ENCODE measurements around the gene MMS19.

Gene MMS19

GRCh38 chr10:97525086-97525485, 26.9 kb upstream of the MMS19 start:
- peak; percentile 19 to 31 for DNase-seq

GRCh38 chr10:97522937-97523336, 24.7 kb upstream of the MMS19 start:
- no peak for DNase-seq

GRCh38 chr10:97522071-97522470, 23.8 kb upstream of the MMS19 start:
- no peak for DNase-seq

- no peak for DNase-seq
These were observed 22.9 kb upstream of the MMS19 start for GRCh38 chr10:97520978-97521761.

GRCh38 chr10:97520520-97520919, 22.3 kb upstream of the MMS19 start:
- DNase-seq, result no peak

- DNase-seq, result no peak
These were observed 21.1 kb upstream of the MMS19 start for GRCh38 chr10:97519342-97519741.

- DNase-seq, result no peak
These were observed 20.2 kb upstream of the MMS19 start for GRCh38 chr10:97518301-97519043.

- no peak for DNase-seq
These were observed 19.6 kb upstream of the MMS19 start for GRCh38 chr10:97517778-97518300.

GRCh38 chr10:97517096-97517750, 19.0 kb upstream of the MMS19 start:
- no peak for DNase-seq

- no peak for DNase-seq
These were observed 17.2 kb upstream of the MMS19 start for GRCh38 chr10:97515271-97515978.

GRCh38 chr10:97514344-97514743, 16.1 kb upstream of the MMS19 start:
- DNase-seq, result no peak

GRCh38 chr10:97512993-97513392, 14.8 kb upstream of the MMS19 start:
- DNase-seq, result no peak

- no peak for DNase-seq
These were observed 13.7 kb upstream of the MMS19 start for GRCh38 chr10:97511711-97512440.

GRCh38 chr10:97510686-97511085, 12.5 kb upstream of the MMS19 start:
- DNase-seq, result no peak

GRCh38 chr10:97509120-97509680, 11.0 kb upstream of the MMS19 start:
- peak; percentile 93 to 97 for DNase-seq

GRCh38 chr10:97508342-97508741, 10.1 kb upstream of the MMS19 start:
- no peak for DNase-seq

GRCh38 chr10:97506199-97506991, 8.2 kb upstream of the MMS19 start:
- peak; percentile 57 for DNase-seq

GRCh38 chr10:97505152-97505551, 6.9 kb upstream of the MMS19 start:
- peak; percentile 41 to 47 for DNase-seq

GRCh38 chr10:97503406-97503805, 5.2 kb upstream of the MMS19 start:
- DNase-seq, result peak; percentile 65 to 80

- no peak for DNase-seq
These were observed 4.7 kb upstream of the MMS19 start for GRCh38 chr10:97502916-97503315.

- DNase-seq, result no peak
These were observed 2.0 kb upstream of the MMS19 start for GRCh38 chr10:97500297-97500575.

Data from inflammatory macrophage (primary cell).